Stimulated activated CD4-positive, alpha-beta T cell treated with anti-CD3 and anti-CD28 coated beads, Interleukin-1b, Interleukin-23, amount 100 ng/mL, for 1 hour (primary cell): ENCODE results near the gene GP1BB.
"Not testable (repeated sequence)": the region's sequence is repeated elsewhere in the genome, so short reads cannot be mapped to it uniquely, and the experiment has no call there.

Experiments
- DNase-seq, 2 donors: peaks; one replicate each; pipeline ENCODE4 v3.0.0-alpha.2; 2020; ENCODE audit warnings: low read depth in 2 of 2

The GP1BB gene

GRCh38 chr22:19693981-19694670 is 29.2 kb upstream of the GP1BB start:
- no peak for DNase-seq

GRCh38 chr22:19694696-19695095 is 28.6 kb upstream of the GP1BB start:
- no peak for DNase-seq

- DNase-seq = no peak
Measured at GRCh38 chr22:19696504-19697276, 26.6 kb upstream of the GP1BB start.

- not testable (repeated sequence) for DNase-seq
Measured at GRCh38 chr22:19697871-19698270, 25.5 kb upstream of the GP1BB start.

- no peak for DNase-seq
Measured at GRCh38 chr22:19700790-19701419, 22.4 kb upstream of the GP1BB start.

- DNase-seq = no peak
Measured at GRCh38 chr22:19701420-19702145, 21.8 kb upstream of the GP1BB start.

- no peak for DNase-seq
Measured at GRCh38 chr22:19703869-19704268, 19.5 kb upstream of the GP1BB start.

- DNase-seq = no peak
Measured at GRCh38 chr22:19704355-19705015, 18.9 kb upstream of the GP1BB start.

GRCh38 chr22:19705181-19705934 is 18.0 kb upstream of the GP1BB start:
- no peak for DNase-seq

GRCh38 chr22:19706661-19707151 is 16.6 kb upstream of the GP1BB start:
- no peak for DNase-seq

- DNase-seq = no peak
Measured at GRCh38 chr22:19707347-19708290, 15.7 kb upstream of the GP1BB start.

GRCh38 chr22:19708321-19709011 is 14.9 kb upstream of the GP1BB start:
- no peak for DNase-seq

GRCh38 chr22:19709063-19709769 is 14.1 kb upstream of the GP1BB start:
- no peak for DNase-seq

- DNase-seq = no peak
Measured at GRCh38 chr22:19710020-19710768, 13.1 kb upstream of the GP1BB start.

- DNase-seq = no peak
Measured at GRCh38 chr22:19710769-19711106, 12.6 kb upstream of the GP1BB start.

- no peak for DNase-seq
Measured at GRCh38 chr22:19713245-19713644, 10.1 kb upstream of the GP1BB start.

GRCh38 chr22:19713650-19714311 is 9.6 kb upstream of the GP1BB start:
- no peak for DNase-seq
